NB4 (cell line): ENCODE measurements around the gene TMEM107.

Experiments
- DNase-seq: peaks from one replicate; pipeline ENCODE4 v3.0.0; 2010; ENCODE audit warnings: low read depth
- H3K4me3 ChIP-seq: one replicate; pipeline ENCODE4 v1.5.1; 2011; ENCODE audit warnings: mild to moderate bottlenecking, low read depth, low read length, moderate library complexity
- MYC ChIP-seq: IDR thresholded peaks from 2 replicates; pipeline ENCODE4 v1.6.1; 2011; ENCODE audit warnings: low read depth, low read length
- POLR2A ChIP-seq: IDR thresholded peaks from 2 replicates; pipeline ENCODE4 v1.6.1; 2011; ENCODE audit warnings: mild to moderate bottlenecking; ENCODE audit not compliant: insufficient read length; ENCODE audit errors: extremely low read depth
- TF ChIP-seq, protein P1 (sequence below): IDR thresholded peaks from one replicate; pipeline ENCODE4 v1.5.1; 2012; ENCODE audit warnings: low read depth, low read length
- TF ChIP-seq, protein P2 (sequence below): IDR thresholded peaks from 2 replicates; pipeline ENCODE4 v1.6.1; 2011; ENCODE audit warnings: low read depth, low read length

TMEM107 gene

DNA sequence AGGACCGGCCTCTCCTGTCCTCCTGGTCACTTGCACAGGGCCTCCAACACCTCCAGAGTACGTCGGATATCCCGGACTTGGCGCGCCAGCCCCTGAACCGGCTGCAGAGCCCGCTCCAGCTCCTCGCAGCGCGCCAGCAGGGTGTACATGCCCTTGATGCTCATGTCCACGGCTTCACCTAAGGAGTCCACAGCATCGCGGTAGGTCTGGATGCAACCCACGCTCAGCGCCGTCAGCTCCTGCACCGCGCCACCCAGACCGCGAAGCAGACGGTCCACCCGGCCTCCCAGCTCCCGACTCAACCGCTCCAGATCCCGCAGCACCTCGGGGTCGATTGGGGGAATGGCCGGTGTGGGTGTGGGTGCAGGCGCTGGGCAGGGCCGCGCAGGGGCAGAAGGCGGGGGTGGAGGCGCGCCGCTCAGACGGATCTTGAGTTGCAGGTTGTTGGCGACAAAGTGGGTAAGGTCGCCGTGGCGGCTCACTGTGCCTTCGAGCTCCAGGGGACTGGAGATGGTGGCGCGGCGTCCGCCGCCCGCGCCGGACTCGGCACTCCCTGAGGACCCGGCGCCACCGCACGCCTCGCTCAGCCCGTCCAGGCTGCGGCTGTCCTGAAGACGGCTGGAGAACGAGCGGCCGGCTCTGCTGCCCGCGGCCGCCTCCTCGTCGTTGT is 13.0 kb upstream of the TMEM107 start:
- no peak for DNase-seq
- H3K4me3 ChIP-seq, result peak overlapping the region; percentile 54
- TF ChIP-seq, protein P1, sequence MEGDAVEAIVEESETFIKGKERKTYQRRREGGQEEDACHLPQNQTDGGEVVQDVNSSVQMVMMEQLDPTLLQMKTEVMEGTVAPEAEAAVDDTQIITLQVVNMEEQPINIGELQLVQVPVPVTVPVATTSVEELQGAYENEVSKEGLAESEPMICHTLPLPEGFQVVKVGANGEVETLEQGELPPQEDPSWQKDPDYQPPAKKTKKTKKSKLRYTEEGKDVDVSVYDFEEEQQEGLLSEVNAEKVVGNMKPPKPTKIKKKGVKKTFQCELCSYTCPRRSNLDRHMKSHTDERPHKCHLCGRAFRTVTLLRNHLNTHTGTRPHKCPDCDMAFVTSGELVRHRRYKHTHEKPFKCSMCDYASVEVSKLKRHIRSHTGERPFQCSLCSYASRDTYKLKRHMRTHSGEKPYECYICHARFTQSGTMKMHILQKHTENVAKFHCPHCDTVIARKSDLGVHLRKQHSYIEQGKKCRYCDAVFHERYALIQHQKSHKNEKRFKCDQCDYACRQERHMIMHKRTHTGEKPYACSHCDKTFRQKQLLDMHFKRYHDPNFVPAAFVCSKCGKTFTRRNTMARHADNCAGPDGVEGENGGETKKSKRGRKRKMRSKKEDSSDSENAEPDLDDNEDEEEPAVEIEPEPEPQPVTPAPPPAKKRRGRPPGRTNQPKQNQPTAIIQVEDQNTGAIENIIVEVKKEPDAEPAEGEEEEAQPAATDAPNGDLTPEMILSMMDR, result no peak
- no peak for TF ChIP-seq POLR2A
- TF ChIP-seq, protein P2, sequence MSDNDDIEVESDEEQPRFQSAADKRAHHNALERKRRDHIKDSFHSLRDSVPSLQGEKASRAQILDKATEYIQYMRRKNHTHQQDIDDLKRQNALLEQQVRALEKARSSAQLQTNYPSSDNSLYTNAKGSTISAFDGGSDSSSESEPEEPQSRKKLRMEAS, result no peak
- no peak for TF ChIP-seq MYC

DNA sequence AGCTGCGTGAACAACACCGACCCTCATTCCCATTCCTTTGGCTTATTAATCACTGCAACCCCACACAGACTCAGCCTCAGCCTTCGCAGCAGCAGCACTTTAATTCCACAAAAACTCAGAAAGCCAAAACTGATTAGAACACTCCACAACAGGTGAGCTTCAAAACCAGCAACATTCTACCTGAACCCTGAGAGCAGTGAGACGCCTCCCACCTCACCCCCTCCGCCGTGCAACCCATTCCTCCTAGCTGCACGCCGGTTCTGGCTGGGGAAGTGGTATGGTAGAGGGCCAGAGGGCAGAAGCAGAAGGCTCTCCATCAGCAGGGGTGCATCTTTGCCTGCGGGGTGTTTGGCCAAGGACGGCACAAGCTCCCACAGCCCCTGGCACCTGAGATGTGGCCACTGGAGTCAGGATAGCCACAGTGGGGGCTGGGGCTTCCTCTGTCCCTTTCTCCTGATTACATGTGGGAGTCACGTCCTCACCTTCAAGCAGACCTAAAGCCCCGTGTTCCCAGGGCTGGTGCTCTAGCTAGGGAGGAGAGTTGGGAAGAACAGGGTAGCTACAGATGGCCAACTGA is 12.2 kb upstream of the TMEM107 start:
- peak overlapping the region; percentile 54 for H3K4me3 ChIP-seq
- DNase-seq, result no peak
- TF ChIP-seq, protein P1, result no peak
- TF ChIP-seq MYC (no peak), POLR2A (no peak)
- TF ChIP-seq, protein P2, result no peak

DNA sequence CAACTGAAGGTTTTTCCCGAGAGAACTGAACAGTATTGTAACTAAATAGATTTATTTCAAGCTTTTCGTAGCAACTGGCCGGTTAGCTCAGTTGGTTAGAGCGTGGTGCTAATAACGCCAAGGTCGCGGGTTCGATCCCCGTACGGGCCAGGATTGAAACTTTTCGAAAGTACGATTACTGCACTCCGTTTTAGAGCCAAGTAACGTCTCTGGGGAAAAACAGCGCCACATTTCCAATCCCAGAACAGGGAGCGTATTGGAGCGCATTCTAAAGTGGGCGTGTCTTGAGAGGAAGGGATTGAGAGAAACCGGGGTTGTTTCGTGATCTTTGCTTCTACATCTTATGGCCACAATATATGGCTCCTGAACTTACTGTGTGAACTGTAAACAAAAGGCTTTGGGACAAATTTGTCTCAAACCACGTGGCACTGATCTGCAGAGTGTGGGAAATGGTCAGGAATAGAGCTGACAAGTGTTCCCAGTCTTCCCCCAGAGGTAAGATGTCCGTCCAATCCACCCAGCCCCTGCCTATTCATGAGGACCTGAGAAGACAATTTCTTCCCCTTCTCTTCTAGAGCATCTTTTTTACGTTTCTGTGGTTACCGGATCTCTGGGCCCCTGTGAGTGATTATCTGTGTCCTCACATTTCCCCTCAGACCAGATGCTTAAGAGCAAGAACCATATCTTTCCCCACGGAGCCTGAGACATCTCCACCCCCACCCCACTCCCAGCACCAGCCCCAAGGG is 11.5 kb upstream of the TMEM107 start:
- H3K4me3 ChIP-seq, result peak overlapping the region; percentile 57
- DNase-seq, result peak; percentile 97
- no peak; the same call in 1 of the 2 replicates for TF ChIP-seq MYC
- TF ChIP-seq, protein P2, result peak; percentile 77

DNA sequence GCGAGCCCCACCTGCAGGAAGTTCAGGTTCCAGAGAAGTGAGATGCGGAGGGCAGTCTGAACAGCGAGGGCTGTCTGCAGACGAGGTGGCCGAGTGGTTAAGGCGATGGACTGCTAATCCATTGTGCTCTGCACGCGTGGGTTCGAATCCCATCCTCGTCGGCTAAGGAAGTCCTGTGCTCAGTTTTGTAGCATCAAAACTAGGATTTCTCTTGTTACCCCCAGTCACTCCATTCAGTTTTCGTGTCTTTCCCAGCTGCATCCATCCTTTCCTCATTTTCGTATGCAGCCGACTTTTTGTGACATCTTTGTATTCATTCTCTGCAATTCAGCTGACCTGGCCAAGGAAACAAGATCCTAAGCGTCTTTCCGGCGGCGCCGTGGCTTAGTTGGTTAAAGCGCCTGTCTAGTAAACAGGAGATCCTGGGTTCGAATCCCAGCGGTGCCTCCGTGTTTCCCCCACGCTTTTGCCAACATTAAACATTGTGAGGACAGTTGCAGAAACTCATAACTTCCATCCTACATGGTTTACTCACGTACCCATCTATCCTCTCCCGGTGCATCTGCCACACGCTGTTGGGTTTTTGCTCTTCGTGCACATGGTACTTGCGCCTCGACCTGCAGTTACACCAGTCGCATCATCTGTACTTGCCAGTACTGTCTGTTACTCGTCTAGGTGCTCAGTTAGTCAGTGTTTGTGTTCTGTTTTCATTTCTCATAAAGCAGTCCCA is 10.8 kb upstream of the TMEM107 start:
- TF ChIP-seq, protein P1, result no peak
- TF ChIP-seq POLR2A (no peak), MYC (no peak; the same call in 1 of the 2 replicates)
- TF ChIP-seq, protein P2, result no peak
- peak overlapping the region; percentile 73 for H3K4me3 ChIP-seq
- DNase-seq, result peak; percentile 88

DNA sequence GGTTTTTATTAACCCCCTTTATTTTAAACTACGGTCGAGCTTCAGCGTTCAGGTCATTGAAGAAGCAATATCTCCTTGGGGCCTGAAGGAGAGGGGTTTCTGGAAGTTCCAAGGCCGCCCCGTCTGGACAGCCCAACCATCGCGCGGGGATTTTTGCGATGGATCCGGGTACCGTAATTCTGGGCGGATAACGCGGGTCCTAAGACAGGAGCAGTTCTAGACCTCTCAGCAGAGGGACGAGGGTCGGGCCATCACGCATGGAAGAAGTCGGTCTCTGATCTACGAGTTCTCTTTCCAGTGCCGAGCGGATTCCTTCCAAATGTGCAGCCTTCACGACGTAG is 10.2 kb upstream of the TMEM107 start:
- TF ChIP-seq MYC (no peak), POLR2A (no peak)
- TF ChIP-seq, protein P2, result no peak
- TF ChIP-seq, protein P1, result no peak

More for the DNA sequence above, 10.2 kb upstream of the TMEM107 start:
- no peak for DNase-seq
- peak overlapping the region; percentile 73 for H3K4me3 ChIP-seq
